ENCODE data around the gene SYT12.
"Not testable (repeated sequence)": the region's sequence is repeated elsewhere in the genome, so short reads cannot be mapped to it uniquely, and the experiment has no call there.

Gene SYT12

GRCh38 chr11:67022961-67023956 is at the start of gene SYT12:
SYT12 (plus strand) TSS chr11:67023134; CDS start chr11:67030145, 7,011 bp downstream.
- peak; percentile 29 for DNase-seq (ENCODE audit: low read depth)

GRCh38 chr11:66973956-66974580 is 48.9 kb upstream of the SYT12 start:
- peak; percentile 50 for DNase-seq (ENCODE audit: low read depth)

- DNase-seq (ENCODE audit: low read depth): no peak
Observed at GRCh38 chr11:66974724-66975404, 48.1 kb upstream of the SYT12 start, which contains the start of gene C11orf86. C11orf86 (plus strand) TSS chr11:66975304; CDS start chr11:66975363, 59 bp downstream.

GRCh38 chr11:66975405-66976027 is 47.4 kb upstream of the SYT12 start:
- no peak for DNase-seq (ENCODE audit: low read depth)

GRCh38 chr11:66976028-66976467 is 46.9 kb upstream of the SYT12 start:
- no peak for DNase-seq (ENCODE audit: low read depth)

GRCh38 chr11:66976925-66977324 is 46.0 kb upstream of the SYT12 start:
- no peak for DNase-seq (ENCODE audit: low read depth)

- DNase-seq (ENCODE audit: low read depth): no peak
Observed at GRCh38 chr11:66978229-66978628, 44.7 kb upstream of the SYT12 start.

- DNase-seq (ENCODE audit: low read depth): no peak
Observed at GRCh38 chr11:66978717-66979116, 44.2 kb upstream of the SYT12 start.

GRCh38 chr11:66979336-66979980 is 43.5 kb upstream of the SYT12 start:
- no peak for DNase-seq (ENCODE audit: low read depth)

- peak; percentile 89 for DNase-seq (ENCODE audit: low read depth)
Observed at GRCh38 chr11:66981976-66982578, 40.9 kb upstream of the SYT12 start.

- no peak for DNase-seq (ENCODE audit: low read depth)
Observed at GRCh38 chr11:66983275-66983924, 39.5 kb upstream of the SYT12 start.

- no peak for DNase-seq (ENCODE audit: low read depth)
Observed at GRCh38 chr11:66985508-66986177, 37.3 kb upstream of the SYT12 start.

GRCh38 chr11:66986178-66986545 is 36.8 kb upstream of the SYT12 start:
- DNase-seq (ENCODE audit: low read depth): no peak

GRCh38 chr11:66987158-66987620 is 35.7 kb upstream of the SYT12 start:
- no peak for DNase-seq (ENCODE audit: low read depth)

- no peak for DNase-seq (ENCODE audit: low read depth)
Observed at GRCh38 chr11:66987924-66988637, 34.9 kb upstream of the SYT12 start.

- DNase-seq (ENCODE audit: low read depth): not testable (repeated sequence)
Observed at GRCh38 chr11:66988741-66989140, 34.2 kb upstream of the SYT12 start.

- not testable (repeated sequence) for DNase-seq (ENCODE audit: low read depth)
Observed at GRCh38 chr11:66989360-66989759, 33.6 kb upstream of the SYT12 start.

GRCh38 chr11:66992041-66992440 is 30.9 kb upstream of the SYT12 start:
- no peak for DNase-seq (ENCODE audit: low read depth)
